Measurements from ENCODE around the gene FHDC1.

DNA sequence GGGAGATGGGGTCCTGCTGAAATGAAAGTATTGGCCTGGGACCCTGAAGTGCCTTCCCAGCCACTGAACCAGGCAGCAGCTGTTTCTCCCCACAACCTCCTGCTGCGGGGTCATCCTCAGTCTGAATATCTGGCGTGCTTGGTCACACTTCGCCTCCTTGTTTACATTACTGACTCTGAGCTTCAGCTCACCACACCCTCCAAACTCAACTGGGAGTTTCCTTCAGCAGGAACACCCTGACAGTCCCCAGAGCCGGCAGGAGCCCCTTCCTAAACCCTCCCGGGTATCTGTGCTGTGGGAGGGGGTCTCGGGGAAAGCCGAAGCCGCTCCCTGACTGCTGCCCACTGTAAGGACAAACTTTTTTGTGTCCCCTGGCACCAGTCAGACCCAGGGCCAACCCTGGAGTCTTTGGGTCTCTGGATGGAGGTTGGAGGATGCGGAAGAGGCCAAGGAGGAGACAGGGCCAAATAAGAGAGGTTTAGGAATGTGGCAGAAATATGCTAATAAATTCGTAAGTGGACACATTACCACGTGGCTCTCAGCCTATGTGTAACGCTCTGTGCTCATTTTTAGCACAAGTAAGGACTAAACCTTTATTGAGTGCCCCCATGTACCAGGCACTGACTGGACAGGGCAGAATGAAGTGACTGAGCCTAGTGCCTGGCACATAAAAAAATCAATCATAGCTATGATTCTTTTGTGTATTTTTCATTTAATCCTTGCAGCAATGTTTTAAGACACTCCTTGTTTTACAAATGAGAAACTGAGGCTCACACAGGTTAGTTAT, 20.7 kb downstream of the FHDC1 start:
- TF ChIP-seq, protein P1, sequence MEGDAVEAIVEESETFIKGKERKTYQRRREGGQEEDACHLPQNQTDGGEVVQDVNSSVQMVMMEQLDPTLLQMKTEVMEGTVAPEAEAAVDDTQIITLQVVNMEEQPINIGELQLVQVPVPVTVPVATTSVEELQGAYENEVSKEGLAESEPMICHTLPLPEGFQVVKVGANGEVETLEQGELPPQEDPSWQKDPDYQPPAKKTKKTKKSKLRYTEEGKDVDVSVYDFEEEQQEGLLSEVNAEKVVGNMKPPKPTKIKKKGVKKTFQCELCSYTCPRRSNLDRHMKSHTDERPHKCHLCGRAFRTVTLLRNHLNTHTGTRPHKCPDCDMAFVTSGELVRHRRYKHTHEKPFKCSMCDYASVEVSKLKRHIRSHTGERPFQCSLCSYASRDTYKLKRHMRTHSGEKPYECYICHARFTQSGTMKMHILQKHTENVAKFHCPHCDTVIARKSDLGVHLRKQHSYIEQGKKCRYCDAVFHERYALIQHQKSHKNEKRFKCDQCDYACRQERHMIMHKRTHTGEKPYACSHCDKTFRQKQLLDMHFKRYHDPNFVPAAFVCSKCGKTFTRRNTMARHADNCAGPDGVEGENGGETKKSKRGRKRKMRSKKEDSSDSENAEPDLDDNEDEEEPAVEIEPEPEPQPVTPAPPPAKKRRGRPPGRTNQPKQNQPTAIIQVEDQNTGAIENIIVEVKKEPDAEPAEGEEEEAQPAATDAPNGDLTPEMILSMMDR (IDR thresholded peaks at IDR 0.05), result no peak
- TF ChIP-seq POLR2A (IDR thresholded peaks at IDR 0.05), result no peak
